IMR-90 (cell line): Measurements from ENCODE around the gene PAX5. TPM values are rescaled to one million over a fixed set of nuclear protein-coding genes. Genes with fewer than 3 reads are reported as not detected.

Source experiments
- ATAC-seq: fragments of 200-7000 bp; cut with Tn5 transposase; 2 replicates; pipeline ENCODE4 v1.9.1; 2020; ENCODE audit warnings: low read depth, mild to moderate bottlenecking, moderate library complexity
- BruUV-seq: library from RNA; stranded (reverse); fragments of 400-500 nt; replicated peaks from 2 replicates; lab custom pipeline; 2021; lab: Mats Ljungman, UMichigan
- CTCF ChIA-PET: fragments of 300-600 bp; formaldehyde crosslinking; extraction: SDS; loops from one replicate; lab custom pipeline; 2021; ENCODE audit warnings: antibody characterized with exemption; lab: Yijun Ruan, JAX
- POLR2A ChIA-PET: fragments of 300-600 bp; sonication (Branson Sonifier 250); formaldehyde crosslinking; loops from one replicate; lab custom pipeline; 2022; ENCODE audit warnings: antibody characterized with exemption; ENCODE audit not compliant: unreplicated experiment; lab: Charles Lee
- DNase-seq: peaks from one replicate; pipeline ENCODE4 v3.0.0; 2013
- H2AFZ ChIP-seq: replicated peaks from 2 replicates; pipeline ENCODE3; 2013; ENCODE audit warnings: low read length, mild to moderate bottlenecking; ENCODE audit not compliant: poor library complexity
- H2AK5ac ChIP-seq: 2 replicates; pipeline ENCODE4 v1.6.1; 2013; ENCODE audit warnings: low read depth, low read length, inconsistent platforms
- H2AK9ac ChIP-seq: replicated peaks from 2 replicates; pipeline ENCODE3; 2013; ENCODE audit warnings: mild to moderate bottlenecking, low read depth, low read length, moderate library complexity; ENCODE audit not compliant: poor library complexity
- H2BK120ac ChIP-seq: 2 replicates; pipeline ENCODE4 v1.6.1; 2013; ENCODE audit warnings: low read depth, low read length, inconsistent platforms
- H2BK15ac ChIP-seq: 3 replicates; pipeline ENCODE4 v1.6.1; 2013; ENCODE audit warnings: low read depth, low read length, inconsistent platforms
- H2BK20ac ChIP-seq: 2 replicates; pipeline ENCODE4 v1.6.1; 2013; ENCODE audit warnings: low read depth, mild to moderate bottlenecking, inconsistent platforms, low read length, moderate library complexity
- H2BK5ac ChIP-seq: 2 replicates; pipeline ENCODE4 v1.6.1; 2013; ENCODE audit warnings: mild to moderate bottlenecking, low read depth, low read length, inconsistent platforms; ENCODE audit not compliant: poor library complexity, severe bottlenecking
- H3K14ac ChIP-seq: replicated peaks from 2 replicates; pipeline ENCODE4 v1.6.1; 2013; ENCODE audit warnings: low read depth, low read length, inconsistent platforms
- H3K18ac ChIP-seq: 2 replicates; pipeline ENCODE4 v1.6.1; 2013; ENCODE audit warnings: low read depth, low read length, control low read depth
- H3K23ac ChIP-seq: 2 replicates; pipeline ENCODE4 v1.6.1; 2013; ENCODE audit warnings: low read depth, low read length, inconsistent platforms
- H3K27ac ChIP-seq: 2 replicates; pipeline ENCODE4 v1.5.1; 2013; ENCODE audit warnings: mild to moderate bottlenecking, control low read depth, low read length; ENCODE audit not compliant: insufficient read depth
- H3K27me3 ChIP-seq: 2 replicates; pipeline ENCODE4 v1.6.1; 2013; ENCODE audit warnings: low read length; ENCODE audit not compliant: control insufficient read depth, insufficient read depth
- H3K36me3 ChIP-seq: 2 replicates; pipeline ENCODE4 v1.6.1; 2013; ENCODE audit warnings: low read length, mixed read lengths; ENCODE audit not compliant: control insufficient read depth, insufficient read depth
- H3K4ac ChIP-seq: 2 replicates; pipeline ENCODE4 v1.6.1; 2013; ENCODE audit warnings: low read depth, low read length, inconsistent platforms
- H3K4me1 ChIP-seq: 2 replicates; pipeline ENCODE4 v1.6.1; 2013; ENCODE audit warnings: low read length, mixed read lengths; ENCODE audit not compliant: control insufficient read depth, insufficient read depth
- H3K4me2 ChIP-seq: 2 replicates; pipeline ENCODE4 v1.6.1; 2013; ENCODE audit warnings: low read depth, mild to moderate bottlenecking, control low read depth, low read length, moderate library complexity
- H3K4me3 ChIP-seq: 2 replicates; pipeline ENCODE4 v1.5.1; 2013; ENCODE audit warnings: low read depth, mild to moderate bottlenecking, control low read depth, low read length, moderate library complexity; ENCODE audit not compliant: insufficient read depth
- H3K56ac ChIP-seq: 2 replicates; pipeline ENCODE4 v1.6.1; 2013; ENCODE audit warnings: low read length, inconsistent platforms; ENCODE audit not compliant: insufficient read depth; ENCODE audit errors: extremely low read depth
- H3K79me1 ChIP-seq, 2 experiments: 2 replicates each; pipeline ENCODE4 v1.6.1; 2013; ENCODE audit warnings: low read length in 2 of 2, inconsistent platforms in 1 of 2, low read depth in 1 of 2
- H3K9ac ChIP-seq: 2 replicates; pipeline ENCODE4 v1.6.1; 2013; ENCODE audit warnings: low read depth, low read length, control low read depth
- H3K9me1 ChIP-seq: 2 replicates; pipeline ENCODE4 v1.6.1; 2013; ENCODE audit warnings: low read length, inconsistent platforms; ENCODE audit not compliant: insufficient read depth
- H3K9me3 ChIP-seq: 2 replicates; pipeline ENCODE4 v1.6.1; 2013; ENCODE audit warnings: low read length; ENCODE audit not compliant: control insufficient read depth, insufficient read depth
- H4K20me1 ChIP-seq: 2 replicates; pipeline ENCODE4 v1.6.1; 2013; ENCODE audit warnings: low read length, inconsistent platforms; ENCODE audit not compliant: insufficient read depth
- H4K5ac ChIP-seq: 2 replicates; pipeline ENCODE4 v1.6.1; 2013; ENCODE audit warnings: mild to moderate bottlenecking, low read depth, low read length, control low read depth
- H4K8ac ChIP-seq, 2 experiments: 2 replicates each; pipeline ENCODE4 v1.6.1; 2013; ENCODE audit warnings: low read depth in 2 of 2, low read length in 2 of 2, control low read depth in 1 of 2, inconsistent platforms in 1 of 2
- H4K91ac ChIP-seq: 2 replicates; pipeline ENCODE4 v1.6.1; 2013; ENCODE audit warnings: low read depth, low read length, inconsistent platforms; ENCODE audit not compliant: insufficient read depth
- BHLHE40 ChIP-seq: fragments of 150-350 bp; IDR thresholded peaks from 2 replicates; pipeline ENCODE4 v1.6.1; 2016; ENCODE audit warnings: mild to moderate bottlenecking, low read depth, low read length
- CEBPB ChIP-seq: IDR thresholded peaks from 2 replicates; pipeline ENCODE4 v1.6.1; 2012; ENCODE audit warnings: low read depth, low read length, improper control_type of control experiment
- CHD1 ChIP-seq: IDR thresholded peaks from 2 replicates; pipeline ENCODE4 v1.6.1; 2012; ENCODE audit warnings: low read depth, low read length, improper control_type of control experiment
- CTCF ChIP-seq: conservative IDR thresholded peaks from 2 replicates; pipeline ENCODE4 v1.5.1; 2012; ENCODE audit warnings: mild to moderate bottlenecking, low read depth, low read length, improper control_type of control experiment
- ELK1 ChIP-seq: fragments of 150-350 bp; IDR thresholded peaks from 2 replicates; pipeline ENCODE4 v1.6.1; 2016; ENCODE audit warnings: low read depth, mild to moderate bottlenecking, low read length, moderate library complexity, borderline replicate concordance
- FOS ChIP-seq: fragments of 150-350 bp; IDR thresholded peaks from 2 replicates; pipeline ENCODE4 v1.6.1; 2016; ENCODE audit warnings: low read depth, low read length
- MAFK ChIP-seq: IDR thresholded peaks from 2 replicates; pipeline ENCODE4 v1.6.1; 2012; ENCODE audit warnings: low read depth, low read length, improper control_type of control experiment
- MAZ ChIP-seq: IDR thresholded peaks from 2 replicates; pipeline ENCODE4 v1.6.1; 2012; ENCODE audit warnings: low read depth, mild to moderate bottlenecking, low read length, improper control_type of control experiment, moderate library complexity, borderline replicate concordance
- MXI1 ChIP-seq: IDR thresholded peaks from 2 replicates; pipeline ENCODE4 v1.6.1; 2012; ENCODE audit warnings: low read depth, mild to moderate bottlenecking, low read length, moderate library complexity, borderline replicate concordance
- NFE2L2 ChIP-seq: fragments of 150-350 bp; IDR thresholded peaks from 2 replicates; pipeline ENCODE4 v1.6.1; 2016; ENCODE audit warnings: low read depth, mild to moderate bottlenecking, low read length
- POLR2A ChIP-seq: IDR thresholded peaks from 2 replicates; pipeline ENCODE4 v1.6.1; 2012; ENCODE audit warnings: mild to moderate bottlenecking, low read depth, low read length
- RAD21 ChIP-seq: IDR thresholded peaks from 2 replicates; pipeline ENCODE4 v1.6.1; 2012; ENCODE audit warnings: low read length, improper control_type of control experiment
- RCOR1 ChIP-seq: IDR thresholded peaks from 2 replicates; pipeline ENCODE4 v1.6.1; 2012; ENCODE audit warnings: mild to moderate bottlenecking, low read length, improper control_type of control experiment; ENCODE audit not compliant: insufficient replicate concordance
- RFX5 ChIP-seq: IDR thresholded peaks from 2 replicates; pipeline ENCODE4 v1.8.0; 2012; ENCODE audit warnings: low read depth, mild to moderate bottlenecking, low read length, moderate library complexity
- SMC3 ChIP-seq: fragments of 150-350 bp; IDR thresholded peaks from 2 replicates; pipeline ENCODE4 v1.6.1; 2016; ENCODE audit warnings: low read depth, mild to moderate bottlenecking, antibody characterized with exemption, low read length, moderate library complexity
- USF2 ChIP-seq: fragments of 150-350 bp; IDR thresholded peaks from 2 replicates; pipeline ENCODE4 v1.6.1; 2017; ENCODE audit warnings: mild to moderate bottlenecking, antibody characterized with exemption, low read length, low read depth
- WGBS, 2 experiments: methylation state at CpG; one replicate each; pipeline versions ENCODE4 v1.1.5 to v1.1.7; 2013; ENCODE audit warnings: missing lambda C conversion rate in 2 of 2; ENCODE audit not compliant: insufficient read length in 1 of 2; ENCODE audit errors: extremely low coverage in 2 of 2; 5-methylcytosine and 5-hydroxymethylcytosine counted together
- dilution Hi-C: fragments of 300-500 bp; cut with HindIII; formaldehyde crosslinking; loops from one replicate; pipeline ENCODE4 v1.14.3; 2018; ENCODE audit warnings: low sequenced_read_pairs; ENCODE audit not compliant: unreplicated experiment
- in situ Hi-C: fragments of 300-500 bp; cut with MboI; formaldehyde crosslinking; loops from 3 replicates; pipeline ENCODE4 v1.14.3; 2019; ENCODE audit warnings: low sequenced_read_pairs, inconsistent platforms, mixed read lengths
- intact Hi-C: fragments of 100-400 bp; cut with micrococcal nuclease; formaldehyde crosslinking; loops from 2 replicates; pipeline ENCODE4 v1.10.0; 2022
- polyA plus RNA-seq, 3 experiments: library from polyadenylated mRNA; depleted of rRNA; stranded (reverse); fragments of >200 nt; gene quantifications; 2 replicates each; pipeline ENCODE4 v1.2.3, GENCODE V29; 2012; ENCODE audit warnings: low replicate concordance in 1 of 3
- total RNA-seq: library from RNA; depleted of rRNA; stranded (reverse); fragments of >200 nt; gene quantifications from 2 replicates; pipeline ENCODE4 v1.2.3, GENCODE V29; 2012

PAX5 gene
- total and polyA plus RNA-seq, 2 of the 4 experiments (the other 2 are of a cell fraction): not detected

GRCh38 chr9:36976371-36977030, 57.6 kb downstream of the PAX5 start:
- Histone ChIP-seq H3K18ac (no peak overlapping the region), H2BK5ac (no peak overlapping the region), H3K9me1 (no peaks in the 10 kb centered on the region), H2AK9ac (no peak overlapping the region), H3K4me1 (no peaks in the 10 kb centered on the region), H3K9ac (no peak overlapping the region), H4K5ac (no peak overlapping the region), H4K20me1 (no peaks in the 10 kb centered on the region), H2AFZ (no peak overlapping the region), H2BK15ac (no peak overlapping the region), H4K8ac (no peak overlapping the region), H3K14ac (no peak overlapping the region), H2BK20ac (no peak overlapping the region), H3K4me2 (no peak overlapping the region), H2BK120ac (no peak overlapping the region), H3K4me3 (no peak overlapping the region), H3K23ac (no peak overlapping the region), H3K27me3 (peaks cover 27% of the 10 kb centered on the region), H3K27ac (no peak overlapping the region), H3K79me1 (no peaks in the 10 kb centered on the region), H3K56ac (no peak overlapping the region), H3K4ac (no peak overlapping the region), H4K91ac (no peak overlapping the region), H3K36me3 (no peaks in the 10 kb centered on the region), H3K9me3 (no peaks in the 10 kb centered on the region), H2AK5ac (no peak overlapping the region)
- in situ Hi-C loops (no loop called here), dilution Hi-C loops (no loop called here), intact Hi-C loops (no loop called here)
- POLR2A ChIA-PET: no interaction called here
- ATAC-seq: no peak
- WGBS, 2 experiments: 64% methylated on average over 9 of the region's 10 CpGs; no CpG with 5 or more reads in 1 of the 2 experiments
- CTCF ChIA-PET: no interaction called here
- no TSS peak for BruUV-seq
- DNase-seq: no peak
- TF ChIP-seq CHD1 (no peak), RFX5 (no peak), FOS (no peak), CEBPB (no peak), RCOR1 (no peak), ELK1 (no peak), NFE2L2 (no peak), MAZ (no peak), SMC3 (no peak), CTCF (no peak), USF2 (no peak), MXI1 (no peak), POLR2A (no peak), MAFK (no peak), RAD21 (no peak), BHLHE40 (no peak)
